Neural progenitor cell (in vitro differentiated cells): Measurements from ENCODE around the gene GPR142. TPM values are rescaled to one million over a fixed set of nuclear protein-coding genes. Genes with fewer than 3 reads are reported as not detected.

Experiments used
- DNase-seq: peaks from one replicate; pipeline ENCODE4 v3.0.0-alpha.2; 2016; ENCODE audit warnings: low spot score
- H2AFZ ChIP-seq: fragments of 200-600 bp; sonication (generic); replicated peaks from 2 replicates; pipeline ENCODE4 v1.6.1; 2016; ENCODE audit warnings: antibody characterized with exemption
- H3F3A ChIP-seq: fragments of 200-600 bp; sonication (generic); 2 replicates; pipeline ENCODE4 v1.6.1; 2016; ENCODE audit warnings: antibody characterized with exemption, low read depth
- H3K27ac ChIP-seq: fragments of 200-600 bp; sonication (generic); 2 replicates; pipeline ENCODE4 v1.5.1; 2016; ENCODE audit warnings: mild to moderate bottlenecking
- H3K27me3 ChIP-seq: fragments of 200-600 bp; sonication (generic); 2 replicates; pipeline ENCODE4 v1.6.1; 2016; ENCODE audit warnings: mild to moderate bottlenecking, moderate library complexity
- H3K36me3 ChIP-seq: fragments of 200-600 bp; sonication (generic); 2 replicates; pipeline ENCODE4 v1.5.1; 2016
- H3K4me1 ChIP-seq: fragments of 200-600 bp; sonication (generic); 2 replicates; pipeline ENCODE4 v1.6.1; 2016; ENCODE audit warnings: mixed run types
- H3K4me2 ChIP-seq: fragments of 200-600 bp; sonication (generic); 2 replicates; pipeline ENCODE4 v1.6.1; 2016
- H3K4me3 ChIP-seq: fragments of 200-600 bp; sonication (generic); 2 replicates; pipeline ENCODE4 v1.5.1; 2016
- H3K79me2 ChIP-seq: fragments of 200-600 bp; sonication (generic); 2 replicates; pipeline ENCODE4 v1.6.1; 2016; ENCODE audit warnings: low read depth
- H3K9ac ChIP-seq: fragments of 200-600 bp; sonication (generic); 2 replicates; pipeline ENCODE4 v1.6.1; 2016
- H3K9me3 ChIP-seq: fragments of 200-600 bp; sonication (generic); 2 replicates; pipeline ENCODE4 v1.5.1; 2016; ENCODE audit warnings: low read depth
- H4K20me1 ChIP-seq: fragments of 200-600 bp; sonication (generic); 2 replicates; pipeline ENCODE4 v1.6.1; 2016; ENCODE audit warnings: low read depth
- H3K27ac Mint-ChIP-seq: 3 replicates; pipeline ENCODE4 v1.8.0; 2021; ENCODE audit warnings: mixed read lengths
- H3K27me3 Mint-ChIP-seq: 2 replicates; pipeline ENCODE4 v1.8.0; 2022; ENCODE audit warnings: low read depth, mild to moderate bottlenecking, inconsistent platforms, moderate library complexity, mixed read lengths; ENCODE audit not compliant: insufficient read depth
- H3K36me3 Mint-ChIP-seq: 3 replicates; pipeline ENCODE4 v1.8.0; 2021; ENCODE audit warnings: mixed read lengths
- H3K4me1 Mint-ChIP-seq: 3 replicates; pipeline ENCODE4 v1.8.0; 2021; ENCODE audit warnings: mixed read lengths
- H3K4me3 Mint-ChIP-seq: 3 replicates; pipeline ENCODE4 v1.8.0; 2021; ENCODE audit warnings: mild to moderate bottlenecking, moderate library complexity, mixed read lengths
- H3K9me3 Mint-ChIP-seq: 3 replicates; pipeline ENCODE4 v1.8.0; 2020; ENCODE audit warnings: mixed read lengths
- EZH2 ChIP-seq: fragments of 200-600 bp; sonication (generic); IDR thresholded peaks from 2 replicates; pipeline ENCODE4 v1.6.1; 2017; ENCODE audit warnings: antibody characterized with exemption, mild to moderate bottlenecking, moderate library complexity
- EZH2phosphoT487 ChIP-seq: fragments of 200-600 bp; sonication (generic); IDR thresholded peaks from 2 replicates; pipeline ENCODE4 v1.6.1; 2017; ENCODE audit warnings: antibody characterized with exemption
- total RNA-seq: library from RNA; depleted of rRNA; stranded (reverse); fragments of >200 nt; gene quantifications from 2 replicates; pipeline ENCODE4 v1.2.3, GENCODE V29; 2015; ENCODE audit warnings: low replicate concordance
- TF ChIP-seq, protein P1 (sequence below): fragments of 200-600 bp; sonication (generic); IDR thresholded peaks from 2 replicates; pipeline ENCODE4 v1.5.1; 2017; ENCODE audit warnings: antibody characterized with exemption, mild to moderate bottlenecking

Gene GPR142
- total RNA-seq, 1 donor from 2014 or later, result not detected

DNA sequence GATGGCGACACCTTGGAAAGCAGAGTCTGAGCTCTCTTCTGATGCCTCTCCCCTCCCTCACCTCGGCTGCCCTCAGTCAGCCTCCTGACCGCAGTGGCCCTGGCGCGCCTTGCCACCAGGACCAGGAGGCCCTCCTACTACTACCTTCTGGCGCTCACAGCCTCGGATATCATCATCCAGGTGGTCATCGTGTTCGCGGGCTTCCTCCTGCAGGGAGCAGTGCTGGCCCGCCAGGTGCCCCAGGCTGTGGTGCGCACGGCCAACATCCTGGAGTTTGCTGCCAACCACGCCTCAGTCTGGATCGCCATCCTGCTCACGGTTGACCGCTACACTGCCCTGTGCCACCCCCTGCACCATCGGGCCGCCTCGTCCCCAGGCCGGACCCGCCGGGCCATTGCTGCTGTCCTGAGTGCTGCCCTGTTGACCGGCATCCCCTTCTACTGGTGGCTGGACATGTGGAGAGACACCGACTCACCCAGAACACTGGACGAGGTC, 4.4 kb downstream of the GPR142 start:
- Histone ChIP-seq H3K4me1 (peaks cover 15% of the 10 kb centered on the region), H2AFZ (no peak overlapping the region), H3K27me3 (no peaks in the 10 kb centered on the region), H3K4me2 (no peak overlapping the region), H3K36me3 (no peaks in the 10 kb centered on the region), H4K20me1 (no peaks in the 10 kb centered on the region), H3F3A (no peaks in the 10 kb centered on the region), H3K9ac (no peak overlapping the region), H3K27ac (no peak overlapping the region), H3K9me3 (no peaks in the 10 kb centered on the region), H3K4me3 (no peak overlapping the region), H3K79me2 (no peaks in the 10 kb centered on the region)
- no peaks in the 10 kb centered on the region for H3K36me3 Mint-ChIP-seq
- no peaks in the 10 kb centered on the region for H3K9me3 Mint-ChIP-seq
- H3K27ac Mint-ChIP-seq, result no peak overlapping the region
- peaks cover 11% of the 10 kb centered on the region for H3K27me3 Mint-ChIP-seq
- H3K4me3 Mint-ChIP-seq, result no peak overlapping the region
- DNase-seq, result no peak
- H3K4me1 Mint-ChIP-seq, result peaks cover 18% of the 10 kb centered on the region
- TF ChIP-seq EZH2 (no peak), EZH2phosphoT487 (no peak)
- TF ChIP-seq, protein P1, sequence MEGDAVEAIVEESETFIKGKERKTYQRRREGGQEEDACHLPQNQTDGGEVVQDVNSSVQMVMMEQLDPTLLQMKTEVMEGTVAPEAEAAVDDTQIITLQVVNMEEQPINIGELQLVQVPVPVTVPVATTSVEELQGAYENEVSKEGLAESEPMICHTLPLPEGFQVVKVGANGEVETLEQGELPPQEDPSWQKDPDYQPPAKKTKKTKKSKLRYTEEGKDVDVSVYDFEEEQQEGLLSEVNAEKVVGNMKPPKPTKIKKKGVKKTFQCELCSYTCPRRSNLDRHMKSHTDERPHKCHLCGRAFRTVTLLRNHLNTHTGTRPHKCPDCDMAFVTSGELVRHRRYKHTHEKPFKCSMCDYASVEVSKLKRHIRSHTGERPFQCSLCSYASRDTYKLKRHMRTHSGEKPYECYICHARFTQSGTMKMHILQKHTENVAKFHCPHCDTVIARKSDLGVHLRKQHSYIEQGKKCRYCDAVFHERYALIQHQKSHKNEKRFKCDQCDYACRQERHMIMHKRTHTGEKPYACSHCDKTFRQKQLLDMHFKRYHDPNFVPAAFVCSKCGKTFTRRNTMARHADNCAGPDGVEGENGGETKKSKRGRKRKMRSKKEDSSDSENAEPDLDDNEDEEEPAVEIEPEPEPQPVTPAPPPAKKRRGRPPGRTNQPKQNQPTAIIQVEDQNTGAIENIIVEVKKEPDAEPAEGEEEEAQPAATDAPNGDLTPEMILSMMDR, result no peak

DNA sequence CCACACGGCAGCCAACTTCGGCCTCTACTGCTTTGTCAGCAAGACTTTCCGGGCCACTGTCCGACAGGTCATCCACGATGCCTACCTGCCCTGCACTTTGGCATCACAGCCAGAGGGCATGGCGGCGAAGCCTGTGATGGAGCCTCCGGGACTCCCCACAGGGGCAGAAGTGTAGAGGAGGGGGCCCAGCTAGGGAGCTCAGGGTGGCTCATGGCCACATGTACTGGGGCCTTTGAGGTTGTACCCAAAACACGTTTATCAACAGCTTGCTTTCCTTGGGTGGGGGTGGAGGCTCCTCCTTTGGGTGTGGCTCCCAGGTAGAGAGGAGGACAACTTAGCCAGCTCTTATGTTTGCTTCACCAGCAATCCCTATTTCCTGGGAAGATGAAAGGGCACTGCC, 5.1 kb downstream of the GPR142 start:
- no peaks in the 10 kb centered on the region for H3K27me3 ChIP-seq
- H2AFZ ChIP-seq, result no peak overlapping the region
- no peak for TF ChIP-seq EZH2phosphoT487
- TF ChIP-seq EZH2, result no peak
- TF ChIP-seq, protein P1, result no peak
- H3K4me1 Mint-ChIP-seq, result peaks cover 18% of the 10 kb centered on the region
- no peaks in the 10 kb centered on the region for H3K9me3 Mint-ChIP-seq
- H3K9me3 ChIP-seq, result no peaks in the 10 kb centered on the region
- no peak for DNase-seq
- H3K27ac Mint-ChIP-seq, result peak overlapping the region; percentile 63
- no peaks in the 10 kb centered on the region for H3F3A ChIP-seq
- H3K4me3 ChIP-seq, result no peak overlapping the region
- no peak overlapping the region for H3K4me3 Mint-ChIP-seq
- H4K20me1 ChIP-seq, result no peaks in the 10 kb centered on the region
- no peaks in the 10 kb centered on the region for H3K79me2 ChIP-seq
- peaks cover 15% of the 10 kb centered on the region for H3K4me1 ChIP-seq
- H3K27me3 Mint-ChIP-seq, result peaks cover 14% of the 10 kb centered on the region
- H3K9ac ChIP-seq, result no peak overlapping the region
- no peaks in the 10 kb centered on the region for H3K36me3 ChIP-seq
- H3K27ac ChIP-seq, result no peak overlapping the region
- no peaks in the 10 kb centered on the region for H3K36me3 Mint-ChIP-seq
- H3K4me2 ChIP-seq, result no peak overlapping the region

DNA sequence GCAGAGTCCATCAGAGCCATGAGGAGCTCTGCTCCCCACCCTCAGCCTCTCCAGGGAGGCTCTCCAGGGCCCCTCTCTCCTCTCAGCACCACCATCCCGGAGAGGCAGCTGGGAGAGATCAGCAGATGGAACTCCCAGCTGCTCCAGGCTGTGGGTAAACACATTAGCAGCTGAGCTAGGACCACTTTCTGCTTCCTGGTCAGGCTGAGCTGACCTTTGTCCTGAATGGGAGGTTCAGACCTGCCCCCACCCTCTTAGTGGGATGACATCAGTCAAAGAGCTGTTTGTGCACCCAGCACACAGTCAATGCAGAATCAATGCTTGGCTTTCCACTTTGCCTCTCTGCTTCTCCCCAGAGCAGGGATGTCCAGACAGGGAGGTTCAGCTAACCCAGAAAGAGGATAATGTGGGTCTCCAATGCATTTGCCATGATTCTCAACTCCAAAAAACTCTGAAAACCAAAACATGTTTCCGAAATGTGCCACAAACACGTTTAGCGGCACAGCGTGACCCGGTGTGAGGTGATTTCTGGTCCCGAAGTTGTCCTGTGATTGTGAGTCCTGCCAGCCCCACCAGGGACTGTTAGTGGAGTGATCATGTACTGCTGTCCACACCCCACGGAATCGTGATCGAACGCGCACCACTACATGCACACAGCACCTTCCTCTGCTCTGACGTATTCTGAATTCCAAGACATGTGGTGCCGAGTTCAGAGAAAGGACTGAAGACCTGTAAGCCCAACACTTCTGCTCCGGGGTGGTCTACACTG, 6.7 kb downstream of the GPR142 start:
- H3K4me3 Mint-ChIP-seq, result no peak overlapping the region
- Histone ChIP-seq H2AFZ (no peak overlapping the region), H3K9me3 (no peaks in the 10 kb centered on the region), H3K27ac (no peak overlapping the region), H3K4me1 (peaks cover 8% of the 10 kb centered on the region), H3K4me3 (no peak overlapping the region), H3K4me2 (no peak overlapping the region), H3K79me2 (no peaks in the 10 kb centered on the region), H4K20me1 (no peaks in the 10 kb centered on the region), H3K27me3 (no peaks in the 10 kb centered on the region), H3K9ac (no peak overlapping the region), H3F3A (no peaks in the 10 kb centered on the region), H3K36me3 (no peaks in the 10 kb centered on the region)
- no peak for TF ChIP-seq EZH2phosphoT487
- TF ChIP-seq EZH2, result no peak
- TF ChIP-seq, protein P1, result no peak
- H3K27ac Mint-ChIP-seq, result no peak overlapping the region
- peaks cover 13% of the 10 kb centered on the region for H3K4me1 Mint-ChIP-seq
- DNase-seq, result no peak
- no peaks in the 10 kb centered on the region for H3K36me3 Mint-ChIP-seq
- peaks cover 12% of the 10 kb centered on the region for H3K27me3 Mint-ChIP-seq
- no peaks in the 10 kb centered on the region for H3K9me3 Mint-ChIP-seq
